GM15510 (cell line): Measurements from ENCODE around the gene AP3B1.

ENCODE experiments used
- POLR2A ChIP-seq: IDR thresholded peaks from 3 replicates; pipeline ENCODE4 v1.6.1; 2011; ENCODE audit warnings: borderline replicate concordance; ENCODE audit not compliant: insufficient read length; ENCODE audit errors: extremely low read depth

Gene AP3B1

DNA sequence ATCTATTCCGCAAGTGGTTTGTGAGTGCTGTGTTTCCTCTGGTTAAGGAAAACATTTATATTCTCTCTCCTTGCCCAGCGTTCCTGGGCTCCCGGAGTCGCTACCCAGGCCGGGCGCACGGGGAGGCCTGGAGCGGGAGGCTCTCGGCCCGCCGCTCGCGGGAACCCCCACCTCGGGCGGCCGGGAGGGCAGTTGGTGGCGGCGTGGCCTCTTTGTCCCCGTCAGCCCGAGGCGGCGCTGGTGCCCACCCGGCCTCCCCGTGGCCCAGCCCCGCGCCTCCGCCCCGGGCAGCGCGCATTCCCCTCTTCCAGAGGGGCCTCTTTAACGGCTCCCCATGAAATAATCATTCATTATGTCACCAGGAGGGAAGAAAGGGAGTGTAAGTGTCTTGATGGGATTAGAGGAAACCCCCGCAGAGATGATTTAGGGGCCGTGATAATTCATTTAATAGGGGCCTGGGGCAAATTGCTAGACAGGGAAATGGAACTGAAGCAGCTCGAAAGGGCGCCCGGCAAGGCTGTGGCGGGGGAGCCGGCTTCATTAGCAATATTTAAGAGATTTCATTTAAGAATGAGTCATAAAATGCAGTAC lies 336.5 kb downstream of the AP3B1 start:
- no peak for TF ChIP-seq POLR2A

DNA sequence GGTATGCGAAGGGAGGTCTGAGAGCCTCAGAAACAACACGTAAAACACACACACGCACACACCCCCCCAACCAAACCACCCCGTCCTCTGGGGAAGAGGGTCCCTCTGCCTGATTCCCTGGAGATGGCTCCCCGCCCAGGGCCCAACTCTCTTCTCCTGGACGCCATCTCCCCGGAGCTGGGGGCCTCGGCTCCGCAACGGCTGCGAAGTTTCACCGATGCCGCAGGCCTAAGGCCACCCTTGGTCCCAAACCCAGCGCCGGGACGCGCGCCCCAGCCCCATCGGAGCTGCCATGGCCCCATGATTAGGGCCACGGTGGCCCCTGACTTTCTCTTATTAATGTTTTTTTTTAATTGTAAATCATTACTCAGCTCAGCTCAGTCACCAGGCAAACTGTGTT lies 337.0 kb downstream of the AP3B1 start:
- TF ChIP-seq POLR2A: no peak

DNA sequence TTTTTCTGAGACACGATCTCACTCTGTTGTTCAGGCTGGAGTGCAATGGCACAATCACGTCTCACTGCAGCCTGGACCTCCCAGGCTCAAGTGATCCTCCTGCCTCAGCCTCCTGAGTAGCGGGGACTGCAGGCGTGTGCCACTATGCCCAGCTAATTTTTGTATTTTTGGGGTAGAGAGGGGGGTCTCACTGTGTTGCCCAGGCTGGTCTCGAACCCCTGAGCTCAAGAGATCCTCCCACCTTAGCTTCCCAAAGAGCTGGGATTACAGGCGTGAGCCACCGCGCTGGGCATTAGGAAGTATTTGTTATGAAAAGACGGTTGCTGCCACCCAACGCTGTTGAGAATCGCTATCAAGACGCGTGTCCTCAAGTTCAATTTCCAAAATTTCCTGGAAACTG lies 337.4 kb downstream of the AP3B1 start:
- TF ChIP-seq POLR2A: no peak

GRCh38 chr5:77955577-77955976 lies 338.9 kb downstream of the AP3B1 start:
- TF ChIP-seq POLR2A: no peak

DNA sequence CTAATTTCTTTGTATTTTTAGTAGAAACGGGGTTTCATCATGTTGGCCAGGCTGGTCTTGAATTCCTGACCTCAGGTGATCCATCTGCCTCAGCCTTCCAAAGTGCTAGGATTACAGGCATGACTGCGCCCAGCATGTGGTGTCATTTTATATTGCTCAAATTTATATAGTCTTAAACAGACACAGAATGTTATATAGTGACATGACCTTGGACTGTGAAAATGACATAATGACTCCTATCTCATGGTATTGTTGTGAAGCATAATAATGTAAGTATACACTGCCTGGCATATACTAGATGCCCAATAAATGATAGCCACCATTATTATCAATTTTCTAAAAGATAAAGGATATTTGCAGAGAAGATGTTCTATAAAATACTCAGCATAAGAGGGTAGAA lies 341.1 kb downstream of the AP3B1 start:
- no peak for TF ChIP-seq POLR2A

- TF ChIP-seq POLR2A: no peak
Measured at GRCh38 chr5:77952636-77953212, 341.8 kb downstream of the AP3B1 start.
